CD14-positive monocyte (primary cell): ENCODE results near the gene DOCK4. TPM values are rescaled to one million over a fixed set of nuclear protein-coding genes. Genes with fewer than 3 reads are reported as not detected.

Experiments
- DNase-seq, 3 donors: peaks; one replicate each; pipeline ENCODE4 v3.0.0-alpha.2; 2011 to 2022
- H2AFZ ChIP-seq: 2 replicates; pipeline ENCODE4 v1.6.0; 2012; ENCODE audit warnings: mild to moderate bottlenecking, low read depth, low read length, inconsistent platforms; ENCODE audit not compliant: insufficient read depth, poor library complexity, severe bottlenecking
- H3K27ac ChIP-seq, 2 donors: 1 replicate in 1 of 2; 2 replicates in 1 of 2; pipeline ENCODE4 v1.5.1; 2012 to 2013; ENCODE audit warnings: low read length in 2 of 2, control low read depth in 1 of 2, inconsistent platforms in 1 of 2, low read depth in 1 of 2, mild to moderate bottlenecking in 1 of 2
- H3K27me3 ChIP-seq, 2 donors: one replicate each; pipeline versions ENCODE4 v1.6.0 to v1.6.1; 2011 to 2013; ENCODE audit warnings: low read length in 2 of 2; ENCODE audit not compliant: control insufficient read depth in 2 of 2, insufficient read depth in 2 of 2
- H3K36me3 ChIP-seq, 2 donors: replicated peaks in 1 of 2; 1 replicate in 1 of 2; 2 replicates in 1 of 2; pipeline versions ENCODE4 v1.5.1 to v1.6.1; 2012 to 2013; ENCODE audit warnings: low read length in 2 of 2, control low read depth in 1 of 2, inconsistent platforms in 1 of 2, mild to moderate bottlenecking in 1 of 2; ENCODE audit not compliant: insufficient read depth in 2 of 2, control insufficient read depth in 1 of 2
- H3K4me1 ChIP-seq, 2 donors: 1 replicate in 1 of 2; 2 replicates in 1 of 2; pipeline versions ENCODE4 v1.5.1 to v1.6.1; 2012 to 2013; ENCODE audit warnings: low read length in 2 of 2, control low read depth in 1 of 2, inconsistent platforms in 1 of 2, mild to moderate bottlenecking in 1 of 2, moderate library complexity in 1 of 2; ENCODE audit not compliant: insufficient read depth in 2 of 2, control insufficient read depth in 1 of 2
- H3K4me2 ChIP-seq: replicated peaks from 2 replicates; pipeline ENCODE3; 2012; ENCODE audit warnings: low read length, moderate library complexity, mild to moderate bottlenecking; ENCODE audit not compliant: poor library complexity, severe bottlenecking; ENCODE audit errors: extremely low read depth
- H3K4me3 ChIP-seq, 3 experiments: fragments of 200-600 bp in 1 of 3; sonication (generic) in 1 of 3; replicated peaks in 1 of 3; 1 replicate in 2 of 3; 2 replicates in 1 of 3; pipeline ENCODE4 v1.5.1; 2011 to 2013; ENCODE audit warnings: low read length in 3 of 3, mild to moderate bottlenecking in 3 of 3, control low read depth in 2 of 3, low read depth in 2 of 3, inconsistent platforms in 1 of 3, moderate library complexity in 1 of 3
- H3K79me2 ChIP-seq: 2 replicates; pipeline ENCODE4 v1.6.0; 2012; ENCODE audit warnings: mild to moderate bottlenecking, control low read depth, inconsistent platforms, low read length, moderate library complexity; ENCODE audit not compliant: insufficient read depth
- H3K9ac ChIP-seq: 2 replicates; pipeline ENCODE4 v1.6.0; 2017; ENCODE audit warnings: low read length, mild to moderate bottlenecking; ENCODE audit not compliant: insufficient read depth, poor library complexity, severe bottlenecking
- H3K9me3 ChIP-seq, 2 donors: replicated peaks in 1 of 2; 1 replicate in 1 of 2; 2 replicates in 1 of 2; pipeline versions ENCODE4 v1.5.1 to v1.6.1; 2012 to 2013; ENCODE audit warnings: low read length in 2 of 2, control low read depth in 1 of 2; ENCODE audit not compliant: control insufficient read depth in 1 of 2, insufficient read depth in 1 of 2
- H4K20me1 ChIP-seq: 2 replicates; pipeline ENCODE4 v1.6.0; 2012; ENCODE audit warnings: mild to moderate bottlenecking, low read length, control low read depth, moderate library complexity; ENCODE audit not compliant: insufficient read depth
- H3K27ac Mint-ChIP-seq, 7 donors: one replicate each; pipeline ENCODE4 v1.8.0; 2020; ENCODE audit warnings: mild to moderate bottlenecking in 7 of 7, mixed read lengths in 7 of 7, moderate library complexity in 6 of 7, inconsistent platforms in 2 of 7
- H3K27me3 Mint-ChIP-seq, 3 donors: one replicate each; pipeline ENCODE4 v1.8.0; 2021 to 2022; ENCODE audit warnings: low read depth in 3 of 3, mild to moderate bottlenecking in 3 of 3, mixed read lengths in 3 of 3, moderate library complexity in 3 of 3, inconsistent platforms in 1 of 3
- H3K36me3 Mint-ChIP-seq, 2 donors: one replicate each; pipeline ENCODE4 v1.8.0; 2020; ENCODE audit warnings: mixed read lengths in 2 of 2, inconsistent platforms in 1 of 2, mild to moderate bottlenecking in 1 of 2
- H3K4me1 Mint-ChIP-seq: one replicate; pipeline ENCODE4 v1.8.0; 2020; ENCODE audit warnings: mild to moderate bottlenecking, mixed read lengths
- H3K4me3 Mint-ChIP-seq, 2 donors: one replicate each; pipeline ENCODE4 v1.8.0; 2020; ENCODE audit warnings: mild to moderate bottlenecking in 2 of 2, mixed read lengths in 2 of 2, moderate library complexity in 1 of 2
- H3K9me3 Mint-ChIP-seq, 7 donors: one replicate each; pipeline ENCODE4 v1.8.0; 2020 to 2022; ENCODE audit warnings: mixed read lengths in 7 of 7, mild to moderate bottlenecking in 6 of 7, moderate library complexity in 6 of 7, inconsistent platforms in 2 of 7
- WGBS: methylation state at CpG from one replicate; pipeline ENCODE4 v1.1.5; 2013; ENCODE audit warnings: missing lambda C conversion rate; ENCODE audit not compliant: insufficient coverage; 5-methylcytosine and 5-hydroxymethylcytosine counted together
- intact Hi-C, 2 donors: fragments of 100-400 bp; cut with micrococcal nuclease; formaldehyde crosslinking; loops; one replicate each; pipeline versions ENCODE4 v1.15.0 to v1.15.1; 2023
- polyA plus RNA-seq, 3 donors: library from polyadenylated mRNA; depleted of rRNA in 1 of 3; unstranded in 2 of 3; stranded (reverse) in 1 of 3; fragments of 300-500 nt in 2 of 3; fragments of >200 nt in 1 of 3; fragmentation: Illumina TruSeq in 2 of 3; gene quantifications; 1 replicate in 2 of 3; 2 replicates in 1 of 3; pipeline ENCODE4 v1.2.3, GENCODE V29; 2012 to 2021
- TF ChIP-seq, protein P1 (sequence below): fragments of 200-600 bp; IDR thresholded peaks from one replicate; pipeline ENCODE4 v1.8.0; 2022; ENCODE audit warnings: antibody characterized with exemption, mild to moderate bottlenecking

DOCK4 gene
- polyA plus RNA-seq, 3 donors, result 1.3 to 5.0 (median 2.7) TPM

DNA sequence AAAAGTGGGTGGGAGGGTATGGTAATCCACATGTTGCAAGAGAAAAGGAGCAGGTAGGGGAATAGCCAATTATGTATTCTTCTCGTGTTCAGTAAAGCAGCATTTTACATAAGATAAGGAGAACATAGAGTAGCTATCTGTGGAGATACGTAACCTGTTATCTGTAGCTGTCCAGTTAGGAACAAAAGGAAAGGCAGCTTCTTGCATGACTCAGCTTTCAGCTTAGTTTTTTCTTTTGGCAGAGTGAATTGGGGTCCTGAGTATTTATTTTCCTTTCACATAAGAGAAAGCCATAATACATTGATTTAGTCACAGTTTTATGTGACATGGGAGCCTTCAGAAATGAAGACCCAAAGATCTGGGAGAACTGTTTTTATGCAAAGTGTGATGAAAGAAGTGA is 527.2 kb downstream of the DOCK4 start:
- Histone ChIP-seq H3K27ac (no peak overlapping the region), H3K9ac (no peak overlapping the region), H3K9me3 (no peaks in the 10 kb centered on the region), H3K4me3 (no peak overlapping the region), H3K36me3 (no peaks in the 10 kb centered on the region), H4K20me1 (no peaks in the 10 kb centered on the region), H3K4me2 (no peak overlapping the region), H3K4me1 (no peaks in the 10 kb centered on the region), H3K79me2 (no peaks in the 10 kb centered on the region), H2AFZ (no peak overlapping the region), H3K27me3 (no peaks in the 10 kb centered on the region)
- no peaks in the 10 kb centered on the region for H3K36me3 Mint-ChIP-seq
- no peak overlapping the region for H3K27ac Mint-ChIP-seq
- intact Hi-C loops, result no loop called here
- H3K27me3 Mint-ChIP-seq, result no peaks in the 10 kb centered on the region
- H3K4me3 Mint-ChIP-seq, result no peak overlapping the region
- peaks cover 0 to 4% (median 2%) of the 10 kb centered on the region in 7 donors for H3K9me3 Mint-ChIP-seq
- no peak for DNase-seq
- no CpG with 5 or more reads among the region's 2 CpGs for WGBS
- no peaks in the 10 kb centered on the region for H3K4me1 Mint-ChIP-seq
- TF ChIP-seq, protein P1, sequence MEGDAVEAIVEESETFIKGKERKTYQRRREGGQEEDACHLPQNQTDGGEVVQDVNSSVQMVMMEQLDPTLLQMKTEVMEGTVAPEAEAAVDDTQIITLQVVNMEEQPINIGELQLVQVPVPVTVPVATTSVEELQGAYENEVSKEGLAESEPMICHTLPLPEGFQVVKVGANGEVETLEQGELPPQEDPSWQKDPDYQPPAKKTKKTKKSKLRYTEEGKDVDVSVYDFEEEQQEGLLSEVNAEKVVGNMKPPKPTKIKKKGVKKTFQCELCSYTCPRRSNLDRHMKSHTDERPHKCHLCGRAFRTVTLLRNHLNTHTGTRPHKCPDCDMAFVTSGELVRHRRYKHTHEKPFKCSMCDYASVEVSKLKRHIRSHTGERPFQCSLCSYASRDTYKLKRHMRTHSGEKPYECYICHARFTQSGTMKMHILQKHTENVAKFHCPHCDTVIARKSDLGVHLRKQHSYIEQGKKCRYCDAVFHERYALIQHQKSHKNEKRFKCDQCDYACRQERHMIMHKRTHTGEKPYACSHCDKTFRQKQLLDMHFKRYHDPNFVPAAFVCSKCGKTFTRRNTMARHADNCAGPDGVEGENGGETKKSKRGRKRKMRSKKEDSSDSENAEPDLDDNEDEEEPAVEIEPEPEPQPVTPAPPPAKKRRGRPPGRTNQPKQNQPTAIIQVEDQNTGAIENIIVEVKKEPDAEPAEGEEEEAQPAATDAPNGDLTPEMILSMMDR, result no peak

DNA sequence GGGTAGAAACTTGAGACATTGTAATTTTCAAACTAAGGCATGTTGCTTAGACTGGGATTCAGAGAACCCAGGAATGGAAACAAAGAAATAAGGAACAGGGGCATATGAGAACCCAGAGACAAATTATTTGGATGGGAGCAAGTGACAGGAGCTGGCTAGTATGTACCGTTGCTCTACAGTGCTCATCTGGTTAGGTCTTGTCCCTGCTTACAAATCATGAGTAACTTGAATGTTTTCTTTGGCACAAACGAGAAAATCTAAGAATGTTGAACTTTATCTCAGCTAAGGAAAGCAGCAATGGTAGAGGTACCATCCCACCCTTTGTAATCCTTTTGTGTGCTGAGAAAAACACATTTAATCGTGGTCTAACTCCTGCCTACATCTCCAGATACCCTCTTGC is 527.9 kb downstream of the DOCK4 start:
- 78% methylated on average over 2 of the region's 3 CpGs for WGBS
- no peak overlapping the region for H3K27ac ChIP-seq
- Mint-ChIP-seq H3K36me3 (no peaks in the 10 kb centered on the region), H3K4me3 (no peak overlapping the region), H3K4me1 (no peaks in the 10 kb centered on the region), H3K9me3 (peaks cover 0 to 4% (median 2%) of the 10 kb centered on the region in 7 donors), H3K27ac (no peak overlapping the region), H3K27me3 (no peaks in the 10 kb centered on the region)
- no peaks in the 10 kb centered on the region for H3K36me3 ChIP-seq
- intact Hi-C loops, result no loop called here
- no peaks in the 10 kb centered on the region for H4K20me1 ChIP-seq
- no peak overlapping the region for H3K4me3 ChIP-seq
- H3K4me1 ChIP-seq, result no peaks in the 10 kb centered on the region
- no peak overlapping the region for H3K9ac ChIP-seq
- no peaks in the 10 kb centered on the region for H3K9me3 ChIP-seq
- DNase-seq, result no peak
- H3K79me2 ChIP-seq, result no peaks in the 10 kb centered on the region
- H2AFZ ChIP-seq, result no peak overlapping the region
- TF ChIP-seq, protein P1, result no peak
- H3K4me2 ChIP-seq, result no peak overlapping the region
- H3K27me3 ChIP-seq, result no peaks in the 10 kb centered on the region
